ENCODE data around the gene NHERF1.

- no peak for TF ChIP-seq ELK4 (IDR thresholded peaks at IDR 0.05; ENCODE audit: borderline replicate concordance, low read depth, low read length)
- TF ChIP-seq ZNF449 (tag by site-specific recombination; IDR thresholded peaks at IDR 0.05), result peak; percentile 76; the same call in 1 of the 2 replicates
Measured at GRCh38 chr17:74757931-74758847, 9.8 kb downstream of the NHERF1 start.
